ENCODE measurements around the gene FOCAD.

Gene FOCAD

GRCh38 chr9:20808002-20808401, 123.9 kb downstream of the FOCAD start:
- Histone ChIP-seq H3K4me3 (ENCODE audit: low read depth, low read length) (no peak overlapping the region), H3K27me3 (no peaks in the 10 kb centered on the region), H3K36me3 (no peaks in the 10 kb centered on the region), H3K9me3 (no peaks in the 10 kb centered on the region), H3K4me1 (no peaks in the 10 kb centered on the region)
- no peak for TF ChIP-seq CTCF (IDR thresholded peaks at IDR 0.05; ENCODE audit: low read depth, low read length)
- DNase-seq: no peak

- no peak for TF ChIP-seq CTCF (IDR thresholded peaks at IDR 0.05; ENCODE audit: low read depth, low read length)
- H3K9me3 ChIP-seq: no peaks in the 10 kb centered on the region
- no peaks in the 10 kb centered on the region for H3K4me1 ChIP-seq
- no peaks in the 10 kb centered on the region for H3K27me3 ChIP-seq
- DNase-seq: no peak
- no peak overlapping the region for H3K4me3 ChIP-seq (ENCODE audit: low read depth, low read length)
- H3K36me3 ChIP-seq: no peaks in the 10 kb centered on the region
Measured at GRCh38 chr9:20811872-20812271, 127.8 kb downstream of the FOCAD start.

DNA sequence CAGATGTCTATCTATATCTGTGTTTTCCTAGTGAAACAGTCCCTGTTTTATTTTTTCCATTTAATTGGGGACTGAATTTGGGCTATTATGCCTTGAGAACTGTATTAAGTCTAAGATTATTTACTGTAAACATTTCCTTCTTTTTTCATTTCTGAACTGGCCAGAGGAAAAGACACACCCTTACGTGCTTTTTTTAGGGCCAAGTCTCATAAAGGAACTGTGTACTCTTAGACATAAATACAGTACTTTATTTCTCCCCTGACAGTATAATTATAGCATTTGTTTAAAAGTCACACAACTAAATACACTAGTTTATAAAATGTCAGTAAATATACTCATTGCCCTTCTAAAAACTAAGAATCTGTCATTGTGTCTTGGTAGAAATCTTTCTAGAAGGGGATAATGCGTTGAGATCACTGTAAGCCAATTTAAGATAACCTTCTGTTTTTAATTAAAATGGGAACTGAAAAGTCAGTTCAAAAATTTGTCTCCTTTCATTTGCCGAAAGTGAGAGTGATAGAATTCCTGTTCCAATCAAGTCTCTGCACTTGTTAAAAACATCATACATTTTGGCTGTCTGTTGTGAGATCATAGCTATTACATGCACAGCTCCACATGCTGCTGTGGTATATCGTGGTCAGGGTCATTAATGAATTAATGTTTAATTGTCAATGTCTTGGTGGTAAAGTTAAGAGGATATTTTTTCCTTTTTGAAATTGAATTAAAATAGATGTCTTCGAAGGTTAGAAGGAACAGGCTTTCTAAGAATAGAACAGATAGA, 132.1 kb downstream of the FOCAD start:
- no peak overlapping the region for H3K4me3 ChIP-seq (ENCODE audit: low read depth, low read length)
- no peak for TF ChIP-seq CTCF (IDR thresholded peaks at IDR 0.05; ENCODE audit: low read depth, low read length)
- no peak for DNase-seq
- no peaks in the 10 kb centered on the region for H3K9me3 ChIP-seq
- no peaks in the 10 kb centered on the region for H3K4me1 ChIP-seq
- no peaks in the 10 kb centered on the region for H3K27me3 ChIP-seq
- H3K36me3 ChIP-seq: no peaks in the 10 kb centered on the region

DNA sequence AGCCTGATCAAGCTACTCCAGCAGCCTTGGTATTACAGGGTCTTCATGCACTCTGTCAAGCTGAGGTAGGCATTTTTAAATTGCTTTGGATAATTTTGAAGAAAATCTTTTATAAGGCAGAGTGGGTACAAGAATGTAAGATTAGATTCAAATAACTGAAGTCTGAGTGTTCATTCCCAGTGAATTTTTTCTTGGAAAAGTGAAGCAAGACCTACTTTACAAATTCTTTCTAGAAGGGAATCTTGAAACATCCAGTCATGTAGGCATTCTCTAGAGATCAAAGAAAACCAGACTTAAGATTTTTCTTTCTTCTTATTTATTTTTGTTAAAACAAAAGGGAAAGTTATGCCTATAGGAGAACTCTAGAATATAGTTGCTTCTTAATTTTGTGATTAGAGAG, 139.0 kb downstream of the FOCAD start:
- H3K4me1 ChIP-seq: peaks cover 4% of the 10 kb centered on the region; the same call in 1 of the 2 replicates
- no peak for TF ChIP-seq CTCF (IDR thresholded peaks at IDR 0.05; ENCODE audit: low read depth, low read length)
- no peak for DNase-seq
- H3K27me3 ChIP-seq: no peaks in the 10 kb centered on the region
- H3K4me3 ChIP-seq (ENCODE audit: low read depth, low read length): no peak overlapping the region
- H3K36me3 ChIP-seq: no peaks in the 10 kb centered on the region
- H3K9me3 ChIP-seq: no peaks in the 10 kb centered on the region

DNA sequence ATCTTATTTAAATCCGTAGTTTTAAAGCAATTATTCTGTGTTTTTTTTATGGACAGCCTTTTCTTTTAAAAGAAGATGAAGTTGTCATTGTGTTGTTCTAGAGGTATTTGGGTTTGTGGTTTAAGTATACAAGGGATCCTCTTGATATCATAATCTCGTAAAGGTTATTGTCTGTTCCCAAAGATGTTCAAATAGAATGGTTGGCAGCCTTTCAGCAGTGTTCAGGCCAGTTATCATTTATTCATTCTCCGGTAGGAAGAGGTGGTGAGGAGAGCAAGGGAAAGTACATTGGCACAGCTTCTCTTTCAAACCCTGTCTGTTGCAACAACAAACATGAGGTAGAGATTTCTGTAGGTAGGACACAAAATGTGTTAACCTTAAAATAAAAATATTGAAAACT, 147.0 kb downstream of the FOCAD start:
- TF ChIP-seq CTCF (IDR thresholded peaks at IDR 0.05; ENCODE audit: low read depth, low read length): no peak

DNA sequence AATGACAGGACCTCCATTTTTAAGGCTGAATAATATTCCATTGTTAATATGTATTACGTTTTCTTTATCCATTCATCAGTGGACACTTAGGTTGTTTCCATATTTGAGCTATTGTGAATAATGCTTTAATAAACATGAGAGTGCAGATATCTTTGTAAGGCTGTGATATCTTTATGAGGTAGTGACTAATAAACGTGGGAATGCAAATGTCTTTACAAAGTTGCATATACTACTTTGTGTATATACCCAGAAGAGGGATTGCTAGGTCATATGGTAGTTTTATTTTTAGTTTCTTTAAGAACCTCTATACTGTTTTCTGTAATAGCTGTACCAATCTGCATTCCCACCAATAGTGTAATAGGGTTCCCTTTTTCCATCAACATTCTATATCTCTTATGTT, 148.7 kb downstream of the FOCAD start:
- Histone ChIP-seq H3K27me3 (no peaks in the 10 kb centered on the region), H3K4me1 (no peaks in the 10 kb centered on the region), H3K36me3 (no peaks in the 10 kb centered on the region; the same call in 1 of the 2 replicates), H3K4me3 (ENCODE audit: low read depth, low read length) (no peak overlapping the region), H3K9me3 (no peaks in the 10 kb centered on the region)
- no peak for DNase-seq
- no peak for TF ChIP-seq CTCF (IDR thresholded peaks at IDR 0.05; ENCODE audit: low read depth, low read length)

More for the DNA sequence above, 147.0 kb downstream of the FOCAD start:
- DNase-seq: no peak
- Histone ChIP-seq H3K9me3 (no peaks in the 10 kb centered on the region), H3K27me3 (no peaks in the 10 kb centered on the region), H3K36me3 (no peaks in the 10 kb centered on the region; the same call in 1 of the 2 replicates), H3K4me3 (ENCODE audit: low read depth, low read length) (no peak overlapping the region), H3K4me1 (no peaks in the 10 kb centered on the region)
